NCI-H2196 (cell line): ENCODE data around the gene PLVAP.
A peak's percentile ranks its signal among the peaks of the same experiment; 100 is the strongest.
"Not testable (repeated sequence)": the region's sequence is repeated elsewhere in the genome, so short reads cannot be mapped to it uniquely, and the experiment has no call there.

Experiments used
- DNase-seq: peaks from one replicate; lab custom pipeline; 2025; ENCODE audit not compliant: unreplicated experiment; lab: John Stamatoyannopoulos, UW

PLVAP gene

DNA sequence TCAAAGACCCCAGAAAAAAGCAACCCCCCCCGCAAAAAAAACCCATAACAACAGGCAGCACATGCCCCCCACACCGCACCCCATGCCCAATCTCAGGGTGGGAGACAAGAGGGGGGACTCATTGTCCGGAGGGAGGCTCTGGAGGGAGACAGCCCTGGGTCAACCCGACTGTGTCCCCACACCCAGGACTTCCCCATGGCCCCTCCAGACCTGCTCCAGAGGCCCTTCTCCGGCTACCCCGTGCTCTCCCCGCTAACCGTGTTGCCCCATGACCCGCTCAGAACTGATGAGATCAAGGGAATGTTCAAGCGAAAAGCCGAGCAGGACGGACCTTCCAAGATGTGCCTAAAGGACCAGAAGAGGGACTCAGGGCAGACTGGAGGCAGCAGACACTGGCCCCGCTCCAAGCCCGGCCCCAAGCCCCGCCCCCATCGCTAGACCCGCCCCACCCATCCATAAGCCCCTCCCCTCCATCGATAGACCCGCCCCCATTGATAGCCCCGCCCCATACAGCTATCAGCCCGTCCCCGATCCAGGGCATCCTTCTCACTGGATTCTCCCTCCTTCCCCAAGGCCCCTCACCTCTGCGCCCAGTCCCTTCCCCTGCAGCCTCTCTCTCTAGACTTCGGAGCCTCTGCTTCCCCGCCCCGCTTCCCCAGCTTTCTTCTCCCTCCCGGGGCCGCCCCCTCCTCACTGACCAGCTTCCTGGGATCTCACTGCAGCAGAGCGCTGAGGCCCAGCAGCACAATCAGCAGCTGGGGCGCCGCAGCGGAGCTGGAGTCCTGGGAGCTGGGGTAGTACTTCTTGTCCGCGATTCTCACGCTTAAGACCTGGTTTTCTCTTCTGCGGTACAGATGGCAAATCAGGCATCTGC is 26.1 kb upstream of the PLVAP start:
- DNase-seq: no peak

DNA sequence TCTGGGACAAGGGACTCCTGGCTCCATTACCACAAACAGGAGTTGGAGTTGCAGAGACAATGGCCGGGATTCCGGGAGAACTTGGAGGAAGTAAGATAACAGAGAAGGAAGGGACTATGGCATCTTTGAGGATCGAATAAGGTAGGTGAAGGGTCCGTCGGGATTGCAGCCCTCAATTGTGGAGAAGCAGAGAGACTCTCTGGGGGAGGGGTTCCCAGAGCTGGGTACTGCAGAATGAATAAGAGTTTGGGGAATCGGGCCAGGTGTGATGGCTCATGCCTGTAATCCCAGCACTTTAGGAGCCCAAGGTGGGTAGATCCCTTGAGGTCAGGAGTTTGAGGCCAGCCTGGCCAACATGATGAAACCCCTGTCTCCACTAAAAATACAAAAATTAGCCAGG is 24.5 kb upstream of the PLVAP start:
- no peak for DNase-seq

DNA sequence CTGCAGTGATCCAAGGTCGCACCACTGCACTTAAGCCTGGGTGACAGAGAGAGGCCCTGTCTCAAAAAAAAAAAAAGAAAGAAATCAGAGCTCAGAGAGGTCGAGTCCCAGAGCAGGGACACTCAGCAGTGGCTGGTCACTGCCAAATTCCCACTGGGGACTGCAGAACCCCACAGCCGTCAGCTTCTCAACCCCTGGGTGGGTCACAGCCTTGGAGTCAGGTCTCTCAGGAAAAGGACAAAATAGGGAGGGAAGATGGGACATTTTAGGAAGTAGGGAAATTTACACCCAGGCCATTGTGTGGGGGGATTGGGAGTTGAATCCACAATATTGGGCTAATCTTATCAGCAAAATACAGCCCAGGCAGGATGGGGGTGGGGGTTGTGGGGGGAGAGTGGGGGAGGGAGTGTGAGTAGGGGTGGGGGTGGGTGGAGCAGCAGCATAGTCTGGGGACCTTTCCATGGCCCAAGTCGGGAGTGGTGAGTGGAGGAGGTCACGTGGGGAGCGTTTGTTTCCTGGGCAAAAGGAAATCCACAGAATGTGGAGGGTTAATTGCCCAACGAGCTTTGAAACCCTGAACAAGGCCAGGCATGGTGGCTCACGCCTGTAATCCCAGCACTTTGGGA is 21.9 kb upstream of the PLVAP start:
- DNase-seq: no peak

DNA sequence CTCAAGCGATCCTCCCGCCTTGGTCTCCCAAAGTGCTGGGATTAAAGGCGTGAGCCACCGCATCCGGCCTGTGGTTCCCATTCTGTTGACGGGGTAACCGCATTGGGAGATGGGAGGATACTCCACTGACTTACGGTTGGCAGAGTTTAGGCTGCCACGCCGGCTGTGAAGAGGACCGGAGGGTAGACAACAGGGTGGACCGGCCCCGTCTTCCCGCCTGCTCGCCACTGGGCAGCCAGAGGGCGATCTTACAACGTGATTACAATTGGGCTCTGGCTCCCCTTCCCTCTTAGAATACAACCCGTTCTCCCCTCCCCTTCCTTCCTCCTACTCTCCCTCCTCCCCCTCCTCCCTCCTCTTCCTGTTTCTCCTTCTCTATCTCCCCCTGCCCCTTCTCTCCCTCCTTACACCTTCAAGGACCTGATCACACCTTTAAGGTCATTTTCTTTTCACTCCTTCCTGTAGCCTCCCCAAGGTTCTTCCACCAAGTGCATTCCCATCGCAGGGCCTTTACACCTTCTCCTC is 17.8 kb upstream of the PLVAP start:
- DNase-seq: peak; percentile 73

DNA sequence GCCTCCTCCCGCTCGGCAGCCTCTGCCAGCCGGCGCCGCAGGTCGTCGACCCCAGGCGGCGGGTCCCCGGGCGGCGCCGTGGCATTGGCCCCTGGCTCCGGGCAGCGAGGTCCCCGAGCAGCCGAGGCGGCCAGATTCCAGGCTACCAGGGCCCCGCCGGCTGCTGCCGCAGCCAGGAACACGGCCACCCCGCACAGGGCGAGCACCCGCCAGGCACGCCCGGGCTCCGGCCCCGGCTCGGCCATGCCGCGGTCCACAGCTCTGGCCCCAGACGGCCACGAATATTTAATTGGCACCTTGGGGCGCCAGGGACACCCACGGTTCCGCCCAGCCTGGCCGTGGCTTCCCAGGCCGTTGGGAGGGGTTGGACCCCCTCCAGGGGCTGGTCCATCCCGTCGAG is 16.8 kb upstream of the PLVAP start, which contains the start of gene CCDC194:
Gene CCDC194, minus strand, starts transcription at position 283 of the 400 bp plus-strand sequence. Its CDS starts 38 bp downstream, at position 245.
- no peak for DNase-seq

DNA sequence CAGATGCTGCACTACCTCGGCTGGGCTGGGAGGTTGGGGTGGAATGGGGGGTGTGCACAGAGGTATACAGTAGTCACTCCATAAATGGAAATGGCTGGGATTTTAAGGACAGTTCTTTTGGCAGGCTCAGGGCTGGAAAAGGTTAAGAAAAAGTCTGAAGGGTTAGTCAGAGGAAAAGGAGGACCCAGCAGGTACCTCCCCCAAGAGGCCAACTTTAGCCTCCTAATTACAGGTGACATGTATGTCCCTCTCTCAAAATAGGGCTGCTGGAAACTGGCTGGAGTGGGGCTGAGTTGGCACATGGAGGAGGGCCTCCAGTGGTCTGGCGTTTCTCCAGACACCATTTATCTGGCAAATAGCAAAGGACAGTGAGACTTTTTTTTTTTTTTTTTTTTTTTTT is 15.9 kb upstream of the PLVAP start:
- DNase-seq: no peak

DNA sequence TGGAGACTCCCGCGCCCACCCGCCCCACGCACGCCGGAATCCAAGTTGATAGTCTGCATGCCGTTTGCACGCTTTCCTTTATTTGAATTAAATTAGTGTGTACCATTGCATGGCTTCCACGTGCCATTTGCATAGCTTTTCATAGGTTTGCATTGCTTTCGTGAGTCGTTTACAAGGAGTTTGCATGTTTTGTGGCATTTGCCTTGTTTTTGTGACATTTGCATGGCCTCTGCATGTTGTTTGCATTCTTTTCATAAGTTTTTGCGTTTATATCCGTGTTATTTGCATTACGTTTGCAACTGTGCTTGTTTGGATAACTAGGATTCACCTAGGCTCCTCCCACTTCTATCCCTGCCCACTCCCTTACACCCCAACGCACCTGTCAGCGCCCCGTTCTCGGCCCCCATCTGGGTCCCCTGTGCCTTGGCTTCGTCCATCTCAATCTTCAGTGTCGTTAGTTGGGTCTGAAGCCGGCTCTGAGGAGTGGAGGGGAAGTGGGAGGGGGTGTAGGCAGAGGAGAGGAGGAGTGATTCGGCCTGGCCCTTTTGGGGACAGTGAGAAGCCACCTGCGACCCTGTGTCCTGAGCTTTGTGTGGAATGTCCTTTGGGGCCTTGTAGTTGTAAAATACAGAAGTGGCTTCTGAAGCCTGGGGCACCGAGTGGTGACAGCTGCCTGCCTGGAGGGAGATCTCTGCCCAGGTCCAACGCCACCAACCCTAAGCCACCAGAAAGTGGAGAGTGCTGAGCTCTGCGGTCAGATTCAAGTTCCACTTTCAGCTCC is 14.4 kb upstream of the PLVAP start:
- DNase-seq: no peak

DNA sequence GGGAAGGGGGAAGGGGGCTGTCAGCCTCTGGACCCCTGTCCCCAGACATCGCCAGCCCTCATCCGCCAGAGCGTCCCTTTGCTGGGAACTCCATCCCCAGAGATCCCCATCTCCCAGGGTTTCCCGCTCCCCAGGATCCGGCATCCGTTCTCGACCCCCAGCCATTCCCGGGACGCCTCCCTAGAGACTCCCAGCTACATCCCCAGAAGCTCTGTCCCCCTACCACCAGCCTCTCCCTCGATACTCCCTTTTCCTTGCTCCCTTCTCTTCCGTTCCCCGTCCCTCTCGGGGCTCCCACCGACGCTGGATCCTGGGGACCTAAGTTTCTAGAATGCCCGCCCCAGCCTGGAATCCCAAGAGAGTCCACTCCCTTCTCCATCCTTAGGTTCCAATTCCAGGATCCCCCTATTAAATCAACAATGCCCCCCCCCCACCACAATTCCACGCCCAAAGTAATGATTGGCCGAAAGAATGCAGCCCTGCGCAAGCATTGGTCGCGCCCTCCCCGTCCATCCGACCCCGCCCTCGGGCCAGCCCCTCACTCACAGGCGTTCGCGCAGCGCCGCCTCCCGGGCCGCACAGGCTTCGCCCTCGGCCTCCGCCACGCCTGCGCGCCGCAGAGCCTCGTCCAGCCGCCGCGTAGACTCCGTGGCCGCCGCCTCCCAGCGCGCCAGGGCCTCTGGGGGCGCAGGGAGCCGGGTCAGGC is 13.7 kb upstream of the PLVAP start:
- peak; percentile 95 for DNase-seq

DNA sequence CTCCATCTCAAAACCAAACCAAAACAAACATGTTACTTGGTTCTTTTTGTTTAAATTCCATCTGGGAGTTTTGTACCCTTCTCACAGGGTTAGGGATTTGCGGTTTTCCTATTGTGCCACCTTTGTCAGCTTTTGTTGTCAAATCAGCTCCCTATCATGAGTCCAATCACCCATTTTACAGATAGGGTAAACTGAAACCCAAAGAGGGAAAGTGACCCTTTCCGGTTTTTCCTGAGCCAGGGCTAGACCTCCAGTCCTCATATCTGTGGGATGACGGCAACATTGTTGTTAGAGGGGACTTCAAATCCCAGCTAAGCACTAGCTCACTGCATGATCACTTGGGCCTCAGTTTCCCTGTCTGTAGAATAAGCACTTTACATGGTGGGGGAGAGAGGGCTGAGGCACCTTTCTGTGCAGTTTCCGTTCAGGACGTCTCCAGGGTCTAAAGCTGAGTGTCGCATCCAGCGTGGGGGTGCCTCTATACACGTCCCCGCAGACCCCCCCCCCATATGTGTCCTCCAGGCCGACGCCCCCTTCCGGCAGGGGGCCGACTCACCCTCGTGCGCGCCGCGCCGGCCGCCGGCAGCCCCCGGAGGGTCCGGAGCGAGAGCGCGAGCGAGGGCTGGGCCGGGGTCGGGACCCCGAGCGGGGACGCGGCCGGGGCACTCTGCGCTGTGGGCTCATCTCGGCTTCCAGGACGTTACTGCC is 13.0 kb upstream of the PLVAP start:
- DNase-seq: no peak

DNA sequence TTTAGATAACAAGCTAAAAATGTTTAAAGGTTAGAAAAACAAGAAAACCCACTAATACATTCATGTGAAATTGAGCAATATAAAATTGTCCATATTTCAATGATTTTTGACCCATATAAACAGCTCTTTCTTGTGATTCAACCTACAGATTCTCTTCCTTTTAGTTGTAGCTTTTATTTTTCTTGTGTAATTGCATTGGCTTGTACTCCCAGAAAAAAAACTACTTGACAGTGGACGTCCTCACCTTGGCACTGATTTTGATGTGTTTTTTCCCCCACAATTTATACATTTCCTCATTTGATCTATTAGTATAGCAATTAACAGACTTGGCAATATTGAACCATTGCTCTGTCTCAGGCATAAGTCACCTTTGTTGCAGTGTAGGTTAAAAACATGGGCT is 12.1 kb upstream of the PLVAP start:
- DNase-seq: no peak

DNA sequence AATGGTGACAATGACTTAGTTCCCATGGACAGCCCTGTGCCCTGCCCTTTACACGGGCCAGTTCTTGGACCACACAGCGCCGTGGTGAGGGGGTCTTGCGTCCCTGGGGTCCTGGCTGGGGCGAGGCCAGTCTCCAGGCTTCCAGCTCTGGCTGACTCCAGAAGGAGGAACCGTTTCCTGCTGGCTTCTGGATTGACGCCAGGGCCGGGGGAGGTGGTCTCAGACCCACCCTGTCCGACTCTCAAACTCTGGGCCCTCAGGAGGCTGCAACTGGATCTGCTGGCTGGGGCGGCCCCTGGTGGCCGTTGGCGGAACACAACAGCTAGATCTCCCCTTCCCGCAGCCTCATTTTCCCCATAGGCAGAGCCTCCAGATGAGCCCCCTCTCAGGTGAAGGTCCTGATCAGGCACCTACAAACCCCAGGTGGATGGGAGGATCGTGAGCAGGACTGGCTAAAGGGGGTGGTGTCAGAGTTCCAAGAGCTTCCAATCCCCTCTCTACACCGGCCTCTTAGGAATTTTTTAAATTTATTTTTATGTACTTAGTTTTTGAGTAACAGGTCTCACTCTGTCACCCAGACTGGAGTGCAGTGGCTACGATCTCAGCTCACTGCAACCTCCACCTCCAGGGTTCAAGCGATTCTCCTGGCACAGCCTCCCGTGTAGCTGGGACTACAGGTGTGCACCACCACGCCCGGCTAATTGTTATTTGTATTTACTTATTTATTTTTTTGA is 8.9 kb upstream of the PLVAP start:
- DNase-seq: peak; percentile 59

DNA sequence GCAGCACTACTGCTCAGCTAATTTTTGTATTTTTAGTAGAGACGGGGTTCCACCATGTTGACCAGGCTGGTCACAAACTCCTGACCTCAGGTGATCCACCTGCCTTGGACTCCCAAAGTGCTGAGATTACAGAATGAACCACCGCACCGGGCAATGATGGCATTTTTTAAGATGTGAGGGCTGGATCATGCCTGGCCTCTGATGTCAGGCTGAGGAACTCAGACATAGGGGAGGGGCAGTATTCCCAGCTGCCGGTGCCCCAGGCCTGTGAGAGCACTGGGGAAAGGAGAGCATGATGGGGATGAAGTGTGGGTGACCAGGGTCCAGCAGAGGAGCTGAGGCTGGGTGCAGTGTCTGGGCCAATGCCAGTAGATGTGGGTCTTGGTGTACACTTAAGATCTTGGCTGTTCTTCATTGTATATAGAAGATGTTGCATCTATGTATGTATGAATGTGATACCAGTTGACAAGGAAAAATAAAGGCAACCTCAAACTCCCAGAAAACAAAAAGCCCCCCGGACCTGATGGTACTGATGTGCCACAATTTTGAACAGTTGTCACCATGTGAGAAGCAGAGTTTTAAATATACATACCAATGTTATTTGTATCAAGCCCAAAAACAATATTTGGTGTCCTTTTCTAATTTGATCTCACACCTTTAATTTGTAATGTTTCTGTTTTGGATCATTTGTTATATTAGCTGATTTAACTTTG is 3.4 kb upstream of the PLVAP start:
- DNase-seq: no peak

DNA sequence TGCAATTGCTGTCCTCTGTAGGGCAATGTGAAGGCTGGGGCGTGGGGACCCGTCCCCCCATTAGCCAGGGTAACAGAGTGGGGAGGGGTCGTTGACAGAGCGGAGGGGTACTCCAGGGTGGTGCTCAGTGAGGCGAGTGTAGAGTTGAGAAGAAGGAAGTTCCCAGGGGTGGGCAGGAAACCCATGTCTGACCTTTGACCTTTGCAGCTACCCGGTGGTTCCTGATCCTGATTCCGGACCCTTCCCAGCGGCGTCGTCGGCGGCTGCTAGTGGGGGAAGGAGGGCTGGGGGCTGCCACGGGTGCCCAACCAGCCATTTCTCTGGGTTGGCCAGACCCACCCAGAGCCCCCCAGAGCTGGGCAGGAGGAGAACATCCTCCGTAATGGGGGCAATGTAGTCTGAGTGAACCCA is 2.1 kb upstream of the PLVAP start:
- no peak for DNase-seq

DNA sequence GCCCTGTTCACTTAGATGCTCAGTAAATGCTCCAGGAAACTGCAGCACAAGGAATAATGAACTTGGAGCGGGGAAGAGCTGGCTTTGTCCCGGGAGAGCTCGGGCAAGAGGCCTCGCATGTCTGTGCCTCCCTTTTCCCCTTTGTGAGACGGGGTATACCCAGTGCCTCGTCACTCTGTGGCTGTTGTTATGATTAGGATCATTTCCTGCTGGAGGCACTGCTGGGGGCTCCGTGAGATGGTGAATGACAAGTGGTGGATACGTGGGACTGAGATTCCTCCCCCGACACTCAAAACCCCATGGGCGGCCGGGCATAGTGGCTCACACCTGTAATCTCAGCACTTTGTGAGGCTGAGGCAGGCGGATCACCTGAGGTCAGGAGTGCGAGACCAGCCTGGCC is 1.1 kb upstream of the PLVAP start:
- DNase-seq: no peak

DNA sequence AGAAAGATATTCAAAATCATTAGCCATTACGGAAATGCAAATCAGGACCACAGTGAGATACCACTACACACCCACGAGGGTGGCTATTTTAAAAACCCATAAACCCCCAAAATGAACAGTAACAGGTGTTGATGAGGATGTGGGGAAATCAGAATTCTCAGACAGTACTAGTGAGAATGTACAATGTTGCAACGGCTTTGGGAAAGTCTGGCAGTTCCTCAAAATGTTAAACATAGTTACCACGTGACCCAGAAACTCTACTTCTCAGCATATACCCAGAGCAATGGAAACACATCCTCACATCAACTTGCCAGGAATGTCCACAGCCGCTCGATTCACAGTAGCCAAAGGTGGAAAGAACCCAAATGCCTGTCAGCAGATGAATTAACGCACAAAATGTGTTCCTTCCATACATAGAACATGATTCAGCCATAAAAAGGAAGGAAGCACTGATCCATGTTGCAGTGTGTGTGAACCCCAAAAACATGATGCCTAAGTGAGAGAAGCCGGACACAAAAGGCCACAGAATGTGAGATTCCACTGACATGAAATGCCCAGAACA is 7.0 kb downstream of the PLVAP start:
- no peak for DNase-seq

DNA sequence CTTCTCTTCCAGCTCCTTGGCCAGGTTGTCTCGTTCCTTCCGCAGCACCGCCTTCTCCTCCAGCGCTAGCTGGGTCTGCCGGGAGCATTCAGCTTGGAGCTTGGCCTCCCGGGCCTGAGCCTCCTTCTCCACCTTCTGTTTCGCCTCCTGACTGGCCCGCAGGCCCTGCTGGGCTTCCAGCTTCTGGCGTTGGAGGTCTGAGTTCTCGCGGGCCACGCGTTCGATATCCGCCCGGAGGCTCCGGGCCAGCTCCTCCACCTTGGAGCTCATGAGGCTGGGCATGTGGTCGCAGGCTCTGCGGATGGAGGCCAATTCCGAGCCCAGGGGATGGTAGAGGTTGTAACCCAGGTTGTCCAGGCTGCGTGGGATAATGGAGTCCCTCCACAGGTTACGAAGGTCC is 11.8 kb downstream of the PLVAP start:
- no peak for DNase-seq

DNA sequence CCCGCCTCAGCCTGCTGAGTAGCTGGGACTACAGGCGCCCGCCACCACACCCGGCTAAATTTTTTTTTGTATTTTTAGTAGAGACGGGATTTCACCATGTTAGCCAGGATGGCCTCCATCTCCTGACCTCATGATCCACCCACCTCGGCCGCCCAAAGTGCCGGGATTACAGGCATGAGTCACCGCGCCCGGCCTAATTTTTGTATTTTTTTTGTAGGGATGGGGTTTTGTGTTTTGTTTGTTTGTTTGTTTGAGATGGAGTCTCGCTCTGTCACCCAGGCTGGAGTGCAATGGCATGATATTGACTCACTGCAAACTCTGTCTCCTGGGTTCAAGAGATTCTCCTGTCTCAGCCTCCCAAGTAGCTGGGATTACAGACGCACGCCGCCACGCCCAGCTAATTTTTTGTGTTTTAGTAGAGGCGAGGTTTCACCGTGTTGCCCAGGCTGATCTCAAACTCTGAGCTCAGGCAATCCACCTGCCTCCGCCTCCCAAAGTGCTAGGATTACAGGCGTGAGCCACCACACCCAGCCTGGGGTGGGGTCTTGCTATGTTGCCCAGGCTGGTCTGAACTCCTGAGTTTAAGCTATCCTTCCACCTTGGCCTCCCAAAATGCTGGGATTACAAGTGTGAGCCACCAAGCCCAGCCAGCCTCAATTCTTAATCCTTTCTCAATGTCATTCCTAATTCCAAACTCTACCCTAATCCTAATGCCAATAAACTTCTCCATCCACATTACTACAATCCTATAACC is 13.1 kb downstream of the PLVAP start:
- not testable (repeated sequence) for DNase-seq
